K562 (cell line): ENCODE results near the gene IQCC. TPM values are rescaled to one million over a fixed set of nuclear protein-coding genes. Genes with fewer than 3 reads are reported as not detected.

Experiments used
- ATAC-seq: fragments of 200-7000 bp; cut with Tn5 transposase; 3 replicates; pipeline ENCODE4 v1.9.1; 2020; ENCODE audit warnings: moderate library complexity
- BruUV-seq: library from RNA; stranded (reverse); fragments of 400-500 nt; replicated peaks from 2 replicates; lab custom pipeline; 2021; lab: Mats Ljungman, UMichigan
- CTCF ChIA-PET: fragments of 300-600 bp; formaldehyde crosslinking; extraction: SDS; loops from one replicate; lab custom pipeline; 2021; ENCODE audit warnings: low intra/inter-chr PET ratio; lab: Yijun Ruan, JAX
- POLR2A ChIA-PET: fragments of 300-600, 350-650 bp; sonication (Branson Sonifier 250); formaldehyde crosslinking; extraction: SDS; loops from one replicate; lab custom pipeline; 2021; ENCODE audit warnings: antibody characterized with exemption, inconsistent platforms; lab: Yijun Ruan, JAX
- DNase-seq, 4 experiments: peaks; one replicate each; pipeline versions ENCODE4 v3.0.0 to v3.0.0-alpha.2; 2011 to 2018; ENCODE audit warnings: low spot score in 3 of 4, mixed read lengths in 3 of 4; ENCODE audit errors: extremely low read depth in 1 of 4
- FAIRE-seq: peaks from 2 replicates; lab custom pipeline; 2011; peaks lifted over from hg19 to GRCh38; lab: Jason Lieb, UNC
- H2AFZ ChIP-seq: 2 replicates; pipeline ENCODE4 v1.6.0; 2011; ENCODE audit warnings: low read depth, low read length, control low read depth, inconsistent platforms
- H3K27ac ChIP-seq: fragments of 200-600 bp; 3 replicates; pipeline ENCODE4 v1.8.0; 2011; ENCODE audit warnings: low read depth, mild to moderate bottlenecking, control low read depth, inconsistent platforms, low read length, moderate library complexity, mixed read lengths; ENCODE audit errors: extremely low read depth
- H3K27me3 ChIP-seq, 2 experiments: fragments of 300-600 bp in 1 of 2; 2 replicates in 1 of 2; 3 replicates in 1 of 2; pipeline versions ENCODE4 v1.6.0 to v1.8.0; 2011; ENCODE audit warnings: inconsistent platforms in 2 of 2, low read length in 2 of 2, mild to moderate bottlenecking in 1 of 2, mixed read lengths in 1 of 2, moderate library complexity in 1 of 2; ENCODE audit not compliant: control insufficient read depth in 2 of 2, insufficient read depth in 2 of 2
- H3K36me3 ChIP-seq: fragments of 300-600 bp; 3 replicates; pipeline ENCODE4 v1.8.0; 2011; ENCODE audit warnings: mild to moderate bottlenecking, low read length, inconsistent platforms; ENCODE audit not compliant: control insufficient read depth, insufficient read depth
- H3K4me1 ChIP-seq, 2 experiments: fragments of 200-600 bp in 1 of 2; replicated peaks in 1 of 2; 2 replicates in 1 of 2; 3 replicates in 1 of 2; pipeline versions ENCODE4 v1.5.1 to v1.8.0; 2011; ENCODE audit warnings: inconsistent platforms in 2 of 2, low read length in 2 of 2, mild to moderate bottlenecking in 1 of 2, mixed read lengths in 1 of 2, moderate library complexity in 1 of 2; ENCODE audit not compliant: control insufficient read depth in 2 of 2, insufficient read depth in 2 of 2
- H3K4me2 ChIP-seq: 2 replicates; pipeline ENCODE4 v1.6.1; 2011; ENCODE audit warnings: low read length, control low read depth, inconsistent platforms, mixed read lengths; ENCODE audit not compliant: insufficient read depth
- H3K4me3 ChIP-seq: fragments of 200-600 bp; sonication (generic), shearing (Covaris generic); 2 replicates; pipeline ENCODE4 v1.5.1; 2016; ENCODE audit warnings: control low read depth, inconsistent platforms
- H3K79me2 ChIP-seq: fragments of 200-600 bp; 3 replicates; pipeline ENCODE4 v1.8.0; 2011; ENCODE audit warnings: low read length, inconsistent platforms; ENCODE audit not compliant: control insufficient read depth, insufficient read depth
- H3K9ac ChIP-seq, 2 experiments: 2 replicates each; pipeline versions ENCODE4 v1.6.0 to v1.6.1; 2011; ENCODE audit warnings: low read depth in 2 of 2, low read length in 2 of 2, control low read depth in 1 of 2, inconsistent platforms in 1 of 2, mild to moderate bottlenecking in 1 of 2, mixed read lengths in 1 of 2; ENCODE audit not compliant: insufficient read depth in 1 of 2
- H3K9me1 ChIP-seq: one replicate; pipeline ENCODE4 v1.6.0; 2011; ENCODE audit warnings: inconsistent platforms, mild to moderate bottlenecking, low read length, moderate library complexity; ENCODE audit not compliant: control insufficient read depth, insufficient read depth
- H3K9me3 ChIP-seq: replicated peaks from 2 replicates; pipeline ENCODE4 v1.5.1; 2011; ENCODE audit warnings: low read depth, low read length, inconsistent platforms; ENCODE audit not compliant: control insufficient read depth, insufficient read depth
- H4K20me1 ChIP-seq: replicated peaks from 2 replicates; pipeline ENCODE4 v1.6.1; 2011; ENCODE audit warnings: low read length, inconsistent platforms, mixed read lengths; ENCODE audit not compliant: control insufficient read depth, insufficient read depth
- AFF1 ChIP-seq, 2 experiments: fragments of 450-650 bp; IDR thresholded peaks; 2 replicates each; pipeline ENCODE4 v1.6.1; 2018; ENCODE audit warnings: mild to moderate bottlenecking in 2 of 2, low read depth in 1 of 2; ENCODE audit not compliant: partially characterized antibody in 2 of 2
- ARID2 ChIP-seq: fragments of 450-650 bp; IDR thresholded peaks from 2 replicates; pipeline ENCODE4 v1.6.1; 2017; ENCODE audit warnings: antibody characterized with exemption, mild to moderate bottlenecking
- CCAR2 ChIP-seq: fragments of 200-400 bp; formaldehyde crosslinking; IDR thresholded peaks from 2 replicates; pipeline ENCODE4 v1.6.1; 2017; ENCODE audit warnings: mild to moderate bottlenecking, low read depth, low read length
- CHD1 ChIP-seq: fragments of 200-600 bp; sonication (generic); IDR thresholded peaks from one replicate; pipeline ENCODE4 v1.6.1; 2012; ENCODE audit warnings: mild to moderate bottlenecking, moderate library complexity, low read length, inconsistent platforms
- POLR2G ChIP-seq: fragments of 200-400 bp; formaldehyde crosslinking; IDR thresholded peaks from 2 replicates; pipeline ENCODE4 v1.6.1; 2017; ENCODE audit warnings: low read depth, mild to moderate bottlenecking, antibody characterized with exemption, low read length, moderate library complexity
- ZC3H8 ChIP-seq: fragments of 450-650 bp; IDR thresholded peaks from 2 replicates; pipeline ENCODE4 v1.6.1; 2017
- ZNF740 ChIP-seq, 3 experiments: fragments of 200-800 bp in 1 of 3; sonication (Bioruptor generic) in 1 of 3; sonication (generic) in 1 of 3; formaldehyde crosslinking in 1 of 3; IDR thresholded peaks; 2 replicates each; pipeline versions ENCODE4 v1.6.1 to v1.8.0; 2016 to 2022; ENCODE audit warnings: mild to moderate bottlenecking in 2 of 3, missing compliant biosample characterization in 2 of 3, missing genetic modification characterization in 2 of 3, missing genetic modification reagents in 1 of 3
- WGBS: fragments of 100-300 bp; shearing (Covaris generic); methylation state at CpG from one replicate; pipeline ENCODE4 v1.1.6; 2016; ENCODE audit warnings: low coverage, mixed read lengths; ENCODE audit not compliant: insufficient coverage; ENCODE audit errors: missing lambda C conversion rate; 5-methylcytosine and 5-hydroxymethylcytosine counted together
- in situ Hi-C: fragments of 300-500 bp; cut with MboI; formaldehyde crosslinking; loops from 4 replicates; pipeline ENCODE4 v1.15.0; 2018; ENCODE audit warnings: inconsistent platforms, mixed read lengths
- intact Hi-C: fragments of 100-400 bp; cut with micrococcal nuclease; formaldehyde crosslinking; loops from 2 replicates; pipeline ENCODE4 v1.14.2; 2022
- polyA plus RNA-seq, 8 experiments: library from polyadenylated mRNA; depleted of rRNA in 4 of 8; stranded (reverse) in 5 of 8; unstranded in 3 of 8; fragments of >200 nt; fragmentation: Nextera tagmentation in 2 of 8; fragmentation: Illumina TruSeq in 1 of 8; extraction: Ambion mirVana in 2 of 8; extraction: Trizol in 1 of 8; gene quantifications; 2 replicates each; pipeline versions ENCODE4 v1.2.1 to v1.2.3, GENCODE V29; 2011 to 2014; ENCODE audit warnings: inconsistent platforms in 1 of 8, missing spikeins in 1 of 8
- total RNA-seq, 7 experiments: library from RNA; depleted of rRNA in 6 of 7; stranded (reverse); fragments of >200 nt in 6 of 7; fragmentation: Illumina TruSeq in 2 of 7; extraction: Trizol in 2 of 7; gene quantifications; 2 replicates each; pipeline versions ENCODE4 v1.2.1 to v1.2.3, GENCODE V29; 2011 to 2021; ENCODE audit warnings: low replicate concordance in 1 of 7

IQCC gene
- total and polyA plus RNA-seq, 9 of the 15 experiments (the other 6 are each of a cell fraction or from before 2014, with no cell fraction given) = 8.1 to 16.5 (median 10.7) TPM

GRCh38 chr1:32199043-32199716 lies 6.3 kb upstream of the IQCC start (continued):
- no peak for TF ChIP-seq AFF1 (IDR thresholded peaks at IDR 0.05; ENCODE audit: low read depth in 1 of 2, partially characterized antibody in 2 of 2)
- no peak for TF ChIP-seq CHD1
- no peak for TF ChIP-seq CCAR2
- no peak for TF ChIP-seq ZC3H8

- H2AFZ ChIP-seq = no peak overlapping the region; the same call in 1 of the 2 replicates
- peak in 1 of 4 experiments; percentile 10 for DNase-seq
- 69% methylated on average over 6 of the region's 6 CpGs for WGBS
- H3K9me1 ChIP-seq = peaks cover 3% of the 10 kb centered on the region
- H3K4me3 ChIP-seq = no peak overlapping the region
- intact Hi-C loops (no loop called here), in situ Hi-C loops (no loop called here)
- TF ChIP-seq ZNF740 (CRISPR knock-in tag; IDR thresholded peaks at IDR 0.05) (peak; percentile 15; the same call in 1 of the 2 replicates), ZNF740 (tag; IDR thresholded peaks at IDR 0.05) (no peak), POLR2G (peak; percentile 74), ARID2 (no peak)
- H3K9me3 ChIP-seq = no peaks in the 10 kb centered on the region
- H3K4me1 ChIP-seq = peaks cover 16 to 44% of the 10 kb centered on the region in 2 experiments
- peak overlapping the region; percentile 75 for H3K27ac ChIP-seq
- H3K9ac ChIP-seq = peak overlapping the region in 1 of 2 experiments; percentile 53; a peak in 3 of 4 replicates
- ChIA-PET POLR2A (interaction anchor here (0.7 to 10.8 kb wide), 14 partner anchors 7 to 137 kb away, joined by 3 to 201 read pairs (median 4); partner anchors contain the start of genes DCDC2B, IQCC, MARCKSL1 and TMEM39B), CTCF (no interaction called here)
- peaks cover 39% of the 10 kb centered on the region for H3K36me3 ChIP-seq
- H3K4me2 ChIP-seq = peak overlapping the region; percentile 90
- ATAC-seq = no peak
- no TSS peak for BruUV-seq
- no peak for FAIRE-seq
- H4K20me1 ChIP-seq = no peaks in the 10 kb centered on the region; the same call in none of the 2 replicates
- H3K79me2 ChIP-seq = peaks cover 13% of the 10 kb centered on the region; the same call in 2 of the 3 replicates
- no peaks in the 10 kb centered on the region for H3K27me3 ChIP-seq
Measured at GRCh38 chr1:32199717-32200072, 5.8 kb upstream of the IQCC start.
